Measurements from ENCODE around the gene P2RX3.

DNA sequence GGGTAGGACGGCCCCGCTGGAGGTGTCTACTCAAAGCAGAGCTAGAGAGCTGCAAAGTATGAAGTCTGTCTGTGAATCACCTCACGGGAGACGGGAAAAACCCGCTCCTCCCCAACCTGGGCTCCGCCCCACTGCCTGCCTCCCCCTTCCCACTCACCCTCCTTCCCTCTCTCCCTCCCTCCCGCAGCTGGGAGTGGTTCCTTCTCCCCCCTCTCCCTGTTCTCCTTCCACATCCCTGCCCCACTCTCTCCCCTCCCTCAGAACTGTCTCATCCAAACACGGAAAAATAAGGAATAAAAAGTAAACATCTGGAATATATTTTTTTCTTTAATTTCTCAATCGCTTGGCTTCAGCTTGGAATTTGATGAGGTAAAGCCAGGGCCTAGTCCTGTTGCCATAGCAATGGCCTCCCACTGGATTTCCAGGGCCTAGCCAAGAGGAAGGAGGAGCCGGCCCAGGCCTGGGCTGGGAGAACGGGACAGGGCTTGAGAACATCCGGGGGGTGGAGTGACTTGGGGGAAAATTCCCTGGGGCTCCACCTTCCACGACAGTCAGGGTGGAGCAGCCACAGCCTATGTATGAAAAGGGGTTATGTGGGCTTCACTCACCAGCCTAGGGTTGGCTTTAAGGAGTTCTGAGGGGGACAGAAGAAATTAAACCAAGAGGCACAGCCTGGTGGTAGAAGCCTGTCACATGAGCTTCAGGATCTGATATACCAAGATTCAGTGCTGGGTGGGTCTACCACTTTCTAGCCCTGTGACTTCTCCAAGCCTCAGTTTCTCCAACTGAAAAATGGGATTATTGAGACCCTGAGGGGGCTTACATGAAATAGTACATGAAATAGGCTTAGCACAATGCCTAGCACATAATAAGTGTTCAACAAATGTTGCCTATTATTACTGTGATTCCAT is 15.6 kb upstream of the P2RX3 start:
- TF ChIP-seq, protein P1, sequence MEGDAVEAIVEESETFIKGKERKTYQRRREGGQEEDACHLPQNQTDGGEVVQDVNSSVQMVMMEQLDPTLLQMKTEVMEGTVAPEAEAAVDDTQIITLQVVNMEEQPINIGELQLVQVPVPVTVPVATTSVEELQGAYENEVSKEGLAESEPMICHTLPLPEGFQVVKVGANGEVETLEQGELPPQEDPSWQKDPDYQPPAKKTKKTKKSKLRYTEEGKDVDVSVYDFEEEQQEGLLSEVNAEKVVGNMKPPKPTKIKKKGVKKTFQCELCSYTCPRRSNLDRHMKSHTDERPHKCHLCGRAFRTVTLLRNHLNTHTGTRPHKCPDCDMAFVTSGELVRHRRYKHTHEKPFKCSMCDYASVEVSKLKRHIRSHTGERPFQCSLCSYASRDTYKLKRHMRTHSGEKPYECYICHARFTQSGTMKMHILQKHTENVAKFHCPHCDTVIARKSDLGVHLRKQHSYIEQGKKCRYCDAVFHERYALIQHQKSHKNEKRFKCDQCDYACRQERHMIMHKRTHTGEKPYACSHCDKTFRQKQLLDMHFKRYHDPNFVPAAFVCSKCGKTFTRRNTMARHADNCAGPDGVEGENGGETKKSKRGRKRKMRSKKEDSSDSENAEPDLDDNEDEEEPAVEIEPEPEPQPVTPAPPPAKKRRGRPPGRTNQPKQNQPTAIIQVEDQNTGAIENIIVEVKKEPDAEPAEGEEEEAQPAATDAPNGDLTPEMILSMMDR (IDR thresholded peaks at IDR 0.05), result no peak
- peak in 1 of 2 donors; percentile 76 for TF ChIP-seq POLR2A (IDR thresholded peaks at IDR 0.05)
- peak; percentile 89 to 92 for TF ChIP-seq POLR2AphosphoS5 (IDR thresholded peaks at IDR 0.05; ENCODE audit: insufficient read depth in 1 of 2, low read depth in 1 of 2)
